ENCODE data around the gene ENO4.

- TF ChIP-seq CTCF (IDR thresholded peaks at IDR 0.05 in 2 of 3, conservative IDR thresholded peaks at IDR 0.05 in 1 of 3; ENCODE audit: borderline replicate concordance in 1 of 3, insufficient read depth in 1 of 3, low read depth in 2 of 3, low read length in 2 of 3) (no peak), POLR2AphosphoS5 (IDR thresholded peaks at IDR 0.05; ENCODE audit: low read depth, low read length) (no peak), POLR2A (IDR thresholded peaks at IDR 0.05; ENCODE audit: borderline replicate concordance, extremely low read depth, insufficient read depth, insufficient read length) (no peak)
Observed at GRCh38 chr10:116907245-116907987, 58.1 kb downstream of the ENO4 start.

Data from HCT116 (cell line).